ENCODE data around the gene EDN2.

The EDN2 gene

GRCh38 chr1:41516168-41517061 is 31.9 kb upstream of the EDN2 start:
- DNase-seq: peak; percentile 39

GRCh38 chr1:41515778-41516167 is 31.3 kb upstream of the EDN2 start:
- DNase-seq: no peak

GRCh38 chr1:41515131-41515678 is 30.7 kb upstream of the EDN2 start:
- DNase-seq: no peak

GRCh38 chr1:41514381-41514780 is 29.9 kb upstream of the EDN2 start:
- no peak for DNase-seq

DNA sequence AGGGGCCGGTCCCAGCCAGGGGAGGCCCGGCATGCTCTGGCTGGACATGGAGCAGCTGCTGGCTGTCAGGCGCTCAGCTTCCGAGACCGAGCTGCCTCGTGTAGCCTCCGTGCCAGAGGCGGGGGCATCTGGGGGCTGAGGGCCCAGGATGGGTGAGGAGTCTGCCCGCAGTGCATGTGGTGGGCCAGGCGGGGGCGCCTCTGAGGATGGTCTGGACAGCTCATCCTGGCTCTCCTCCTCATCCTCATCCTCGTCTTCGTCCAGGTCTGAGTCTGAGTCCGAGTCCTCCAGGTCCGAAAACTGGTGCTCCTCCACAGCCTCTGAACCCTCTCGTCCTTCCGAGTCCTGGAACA is 28.9 kb upstream of the EDN2 start:
- DNase-seq: no peak

- DNase-seq: no peak
Measured at GRCh38 chr1:41512701-41513382, 28.4 kb upstream of the EDN2 start.

GRCh38 chr1:41511239-41511540 is 26.7 kb upstream of the EDN2 start:
- DNase-seq: no peak

- no peak for DNase-seq
Measured at GRCh38 chr1:41510531-41511238, 26.2 kb upstream of the EDN2 start.

DNA sequence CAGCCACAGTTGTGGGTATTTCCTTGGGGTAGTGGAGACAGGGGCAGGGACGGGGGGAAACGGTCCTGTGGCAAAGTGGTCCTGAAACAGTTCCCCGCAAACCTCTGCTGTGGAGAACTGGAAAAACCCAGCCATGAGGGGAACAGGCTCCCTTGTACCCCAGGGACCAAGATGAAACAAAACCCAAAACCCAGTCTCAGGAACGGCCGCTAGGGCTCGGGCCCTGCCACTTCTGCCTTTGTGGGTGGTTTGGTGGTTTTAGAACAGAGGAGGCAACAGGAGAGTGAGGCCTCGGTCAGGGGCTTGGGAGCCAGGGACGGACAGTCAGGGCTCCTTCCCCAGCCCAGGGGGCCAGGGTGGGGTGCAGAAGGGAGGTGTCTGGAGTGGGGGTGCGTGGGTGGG is 24.8 kb upstream of the EDN2 start:
- DNase-seq: no peak

GRCh38 chr1:41508290-41508689 is 23.8 kb upstream of the EDN2 start:
- no peak for DNase-seq

DNA sequence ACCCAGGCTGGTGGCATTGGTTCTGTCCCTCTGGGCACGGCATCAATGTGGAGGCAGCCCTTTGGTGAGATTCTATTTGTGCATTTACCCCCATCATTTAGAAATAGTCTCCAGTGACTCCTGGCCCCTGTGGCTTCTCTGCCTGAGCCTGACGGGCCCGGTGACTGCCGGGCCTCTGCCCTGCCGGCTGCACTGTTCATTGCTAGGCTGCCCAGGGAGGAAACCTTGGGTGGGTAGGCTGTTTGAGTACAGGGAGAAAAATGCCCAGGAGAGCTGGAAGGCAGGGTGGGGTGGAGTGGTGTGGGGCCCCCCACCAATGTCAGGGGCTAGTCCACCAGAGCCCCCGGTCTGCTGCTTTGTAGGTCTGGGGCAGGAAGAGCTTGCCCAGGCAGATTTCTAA is 23.4 kb upstream of the EDN2 start:
- DNase-seq: no peak

DNA sequence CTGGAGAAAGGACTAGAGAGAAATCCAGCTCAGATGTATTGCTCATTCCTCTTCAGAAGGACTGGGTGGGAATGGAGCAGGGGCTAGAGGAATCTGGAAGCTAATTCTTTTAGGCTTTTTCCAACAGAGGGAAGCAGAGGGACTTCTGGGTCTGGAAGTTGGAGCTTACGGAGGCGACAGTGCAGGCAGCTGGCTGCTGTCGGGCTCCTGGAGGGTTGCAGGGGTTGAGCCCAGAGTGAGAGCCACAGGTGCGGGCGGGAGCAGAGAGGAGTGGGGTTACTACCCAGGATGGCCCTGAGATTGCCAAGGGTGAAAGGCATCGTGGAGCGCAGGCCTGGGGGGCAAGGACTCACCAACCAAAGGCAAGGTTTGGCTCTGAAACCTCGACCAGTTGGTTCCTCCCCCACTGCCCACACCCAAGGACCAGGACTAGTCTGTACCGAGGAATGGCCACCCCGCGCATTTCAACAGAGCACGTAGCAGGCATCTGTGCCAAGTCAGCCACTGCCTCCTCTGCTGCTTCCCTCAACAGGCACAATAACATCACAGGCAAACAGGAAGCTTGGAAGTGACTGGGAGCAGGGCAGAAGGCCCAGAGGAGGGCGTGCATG is 22.7 kb upstream of the EDN2 start:
- no peak for DNase-seq

DNA sequence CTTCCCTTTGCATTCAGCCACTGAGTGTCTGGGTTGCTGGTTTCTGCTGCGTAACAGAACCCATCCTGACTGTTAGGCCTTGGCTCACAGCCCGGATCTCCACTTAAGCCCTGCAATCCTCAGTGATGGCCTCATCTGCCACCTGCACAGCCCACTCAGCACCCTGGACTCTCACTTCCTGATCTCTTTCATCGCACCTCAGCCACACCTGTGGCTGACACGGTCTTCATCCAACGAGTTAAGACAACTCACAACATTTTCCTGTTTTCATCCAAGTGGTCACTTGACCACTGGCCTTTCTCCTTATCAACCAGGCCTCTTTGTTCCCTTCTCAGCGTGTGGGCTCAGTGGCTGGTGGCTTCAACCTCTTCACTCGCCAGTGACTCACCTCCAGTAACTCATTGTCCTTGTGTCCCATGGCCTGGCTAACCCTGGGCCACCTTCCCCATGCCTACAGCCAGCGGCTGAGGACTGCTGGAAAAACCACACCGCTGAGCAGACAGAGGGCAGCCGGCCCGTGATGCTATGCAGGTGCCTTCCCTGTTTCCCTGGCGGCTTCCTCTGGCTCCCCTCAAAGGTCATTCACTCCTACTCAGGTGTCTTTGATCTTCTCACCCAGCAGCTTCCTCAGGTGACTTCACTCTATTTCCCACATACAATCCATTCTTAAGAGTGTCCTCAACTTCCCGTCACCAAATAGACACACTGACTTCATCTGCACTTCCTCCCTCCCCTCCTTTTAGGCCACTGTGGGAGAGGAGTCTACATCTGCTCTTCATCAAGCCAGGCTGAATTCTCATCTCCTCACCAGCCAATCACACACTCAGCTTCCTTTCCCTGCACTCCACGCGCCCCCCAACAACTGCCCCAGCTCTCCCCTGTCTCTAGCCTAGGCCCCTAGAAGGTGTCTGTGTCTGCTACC is 19.9 kb upstream of the EDN2 start:
- DNase-seq: no peak

- no peak for DNase-seq
Measured at GRCh38 chr1:41503538-41504113, 19.1 kb upstream of the EDN2 start.

- no peak for DNase-seq
Measured at GRCh38 chr1:41502912-41503311, 18.4 kb upstream of the EDN2 start.

- DNase-seq: no peak
Measured at GRCh38 chr1:41501581-41501980, 17.1 kb upstream of the EDN2 start.

- no peak for DNase-seq
Measured at GRCh38 chr1:41500781-41501518, 16.5 kb upstream of the EDN2 start.

DNA sequence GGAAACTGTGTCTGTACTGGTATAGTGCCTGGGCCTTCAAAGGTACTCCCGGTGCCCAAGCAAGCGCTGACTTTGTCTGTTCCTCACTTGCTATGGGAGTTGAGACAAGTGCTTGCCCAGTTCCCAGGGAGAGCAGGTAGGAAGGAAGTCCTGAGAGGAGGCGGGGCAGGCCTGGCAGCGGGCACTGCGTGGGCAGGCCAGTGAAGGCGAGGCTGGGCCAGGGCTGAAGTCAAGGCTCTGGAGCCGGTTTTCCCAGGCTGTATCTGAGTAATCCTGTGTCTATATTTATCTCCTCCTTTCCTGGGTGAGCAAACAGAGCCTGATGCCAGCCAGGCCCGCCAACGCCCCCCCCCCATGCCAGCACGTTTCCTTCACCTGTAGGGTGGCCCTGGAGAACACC is 15.9 kb upstream of the EDN2 start:
- DNase-seq: no peak

DNA sequence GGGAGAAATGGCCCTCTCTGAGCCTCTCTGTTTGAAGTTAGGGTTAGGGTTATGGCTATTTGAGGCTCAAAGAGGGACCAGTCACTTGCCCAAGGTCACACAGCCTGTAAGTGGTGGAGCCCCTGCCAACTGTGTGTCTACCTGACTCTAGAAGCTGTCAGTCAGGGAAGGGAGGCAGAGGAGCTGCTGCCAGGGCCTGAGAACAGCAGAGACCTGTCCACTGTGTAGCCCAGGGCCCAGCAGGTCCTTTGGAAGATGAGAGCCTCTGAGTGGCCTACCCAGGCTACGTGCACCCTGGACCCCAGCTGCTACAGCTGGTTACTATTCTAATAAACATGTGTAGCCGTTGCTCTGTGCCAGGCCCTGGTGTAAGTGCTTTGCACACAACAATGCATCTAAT is 15.1 kb upstream of the EDN2 start:
- DNase-seq: no peak

- DNase-seq: no peak
Measured at GRCh38 chr1:41498804-41499203, 14.3 kb upstream of the EDN2 start.

GRCh38 chr1:41498391-41498790 is 13.9 kb upstream of the EDN2 start:
- no peak for DNase-seq
